NCI-H2227 (cell line): ENCODE measurements around the gene ALG8.
A peak's percentile ranks its signal among the peaks of the same experiment; 100 is the strongest.
"Not testable (repeated sequence)": the region's sequence is repeated elsewhere in the genome, so short reads cannot be mapped to it uniquely, and the experiment has no call there.

Experiments used
- DNase-seq: peaks from one replicate; lab custom pipeline; 2025; ENCODE audit not compliant: unreplicated experiment; lab: John Stamatoyannopoulos, UW

The ALG8 gene

DNA sequence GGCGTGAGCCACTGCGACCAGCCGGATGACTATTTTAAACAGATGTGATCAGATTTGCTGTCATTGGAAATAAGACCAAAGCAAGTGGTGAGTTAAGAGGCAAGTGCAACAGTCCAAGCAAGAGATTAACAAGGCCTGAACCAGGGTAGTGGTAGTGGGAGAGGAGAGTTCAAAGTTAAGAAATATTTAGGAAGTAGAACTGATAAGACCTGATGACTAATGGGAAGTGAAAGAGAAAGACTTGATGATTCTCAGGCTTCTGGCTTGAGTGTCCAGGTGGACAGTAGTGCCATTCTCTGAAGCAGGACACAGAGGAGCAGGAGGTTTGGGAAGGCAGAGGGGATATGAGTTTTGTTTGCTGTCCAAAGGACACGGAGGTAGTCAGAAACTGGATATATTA, 67.0 kb downstream of the ALG8 start:
- no peak for DNase-seq

DNA sequence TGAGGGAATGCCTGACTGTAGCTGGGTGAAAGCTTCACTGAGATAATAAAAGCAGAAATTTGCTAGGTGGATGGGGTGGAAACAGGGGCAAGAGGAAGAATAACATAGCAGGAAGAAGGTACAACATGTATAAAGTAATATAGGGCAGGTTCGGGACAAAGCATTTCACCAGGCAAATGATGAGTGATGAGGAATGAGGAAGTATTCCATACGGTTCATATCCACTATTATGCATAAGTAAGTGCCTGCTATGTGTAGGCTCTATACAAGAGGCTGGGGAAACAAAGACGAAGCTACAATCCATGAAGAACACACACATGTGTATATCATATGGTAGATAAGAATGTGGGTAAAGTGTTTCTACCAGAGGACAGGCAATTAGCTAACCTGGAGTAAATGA, 67.7 kb downstream of the ALG8 start:
- DNase-seq = no peak

- no peak for DNase-seq
These were observed 68.8 kb downstream of the ALG8 start for GRCh38 chr11:78070621-78071020.

DNA sequence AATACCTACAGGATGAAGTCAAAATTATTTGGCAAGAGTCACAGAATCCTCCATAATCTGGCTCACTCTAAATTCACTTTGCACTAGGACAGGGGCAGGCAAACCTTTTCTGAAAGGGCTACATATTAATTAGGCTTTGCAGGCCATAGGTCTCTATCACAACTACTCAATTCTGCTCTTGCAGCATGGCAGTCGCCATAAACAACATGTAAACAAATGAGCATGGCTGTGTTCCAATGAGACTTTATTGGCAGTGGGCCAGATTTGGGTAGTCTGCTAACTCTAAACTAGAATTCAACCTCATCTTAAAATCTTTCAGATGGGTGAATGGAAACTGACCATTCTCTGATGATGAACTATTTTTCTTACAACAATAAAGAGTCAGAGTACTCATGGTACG, 70.0 kb downstream of the ALG8 start:
- peak; percentile 43 for DNase-seq

DNA sequence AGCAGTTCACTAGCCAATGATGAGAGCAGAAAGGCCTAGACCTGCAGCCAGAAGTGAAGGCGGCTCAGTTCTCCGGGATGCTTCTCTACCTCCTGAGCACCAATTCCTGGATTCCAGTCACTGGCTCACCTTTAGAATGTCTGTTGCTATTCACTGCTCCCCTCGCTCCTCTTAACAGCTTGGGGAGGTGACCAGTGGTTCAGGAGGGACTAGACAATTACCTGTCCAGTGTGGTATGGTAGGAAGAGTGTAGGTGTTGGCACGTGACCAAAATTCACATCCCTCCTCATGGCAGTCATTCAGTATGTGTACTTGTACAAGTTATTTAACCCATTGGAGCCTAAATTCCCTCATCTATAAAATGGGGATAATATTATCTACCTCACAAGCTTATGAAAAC, 71.7 kb downstream of the ALG8 start:
- DNase-seq = no peak

DNA sequence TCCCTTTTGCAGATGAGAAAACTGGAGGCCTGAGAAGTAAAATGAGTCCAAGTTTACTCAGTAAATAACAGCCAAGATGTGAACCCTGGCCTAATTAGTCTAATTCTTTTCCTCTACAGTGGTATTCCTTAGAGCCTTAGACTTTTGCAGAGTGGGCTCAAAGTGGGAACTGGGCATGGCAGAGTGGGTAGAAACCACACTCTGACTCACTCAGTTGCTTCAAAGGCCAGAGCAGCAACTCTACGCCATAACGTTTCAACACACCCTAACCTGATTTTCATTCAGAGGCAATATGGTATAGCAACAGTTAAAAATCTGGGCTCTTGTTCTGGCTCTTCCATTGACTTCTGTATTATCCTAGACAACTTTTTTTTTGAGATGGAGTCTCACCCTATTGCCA, 73.0 kb downstream of the ALG8 start:
- no peak for DNase-seq

DNA sequence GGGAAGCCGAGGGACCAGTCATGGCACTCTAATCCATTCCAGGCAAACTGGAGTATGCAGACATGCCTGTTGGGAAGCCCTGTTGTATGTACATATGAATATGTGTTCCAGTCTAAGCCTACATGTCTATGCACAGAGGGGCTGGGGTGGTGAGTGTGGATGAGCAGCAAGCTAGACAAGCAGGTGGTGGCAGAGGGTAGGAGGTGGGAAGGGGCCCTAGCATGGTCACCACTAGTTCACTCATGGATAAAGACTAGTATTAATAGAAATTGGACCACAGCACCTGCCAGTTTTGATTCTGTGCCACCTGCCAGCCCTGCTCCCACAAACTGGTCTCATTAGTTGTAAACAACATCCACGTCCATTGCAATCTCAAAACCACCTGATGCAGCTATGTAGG, 74.2 kb downstream of the ALG8 start:
- DNase-seq = no peak

- DNase-seq = no peak
These were observed 75.8 kb downstream of the ALG8 start, which contains the start of gene THRSP for GRCh38 chr11:78063440-78064181. Gene THRSP (plus strand): TSS chr11:78063861. CDS start chr11:78063882, 21 bp downstream.

DNA sequence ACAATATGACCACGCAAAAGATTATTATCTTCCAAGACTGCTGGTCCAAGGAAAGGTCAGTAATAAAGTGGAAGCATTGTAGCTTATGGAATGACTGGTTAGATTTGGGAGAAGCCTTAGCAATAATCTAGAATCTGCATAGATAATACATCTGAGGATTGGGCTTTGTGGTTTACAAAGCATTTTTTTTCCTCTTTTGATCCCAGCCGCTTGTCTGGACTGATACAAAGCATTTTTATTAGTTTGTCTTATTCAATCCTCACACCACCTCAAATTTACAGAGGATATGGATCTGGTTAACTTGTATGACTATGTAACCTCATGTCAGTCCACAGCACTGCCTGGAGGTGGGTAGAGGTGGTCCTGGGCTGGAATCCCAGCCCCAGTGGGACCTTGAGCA, 76.8 kb downstream of the ALG8 start:
- no peak for DNase-seq

DNA sequence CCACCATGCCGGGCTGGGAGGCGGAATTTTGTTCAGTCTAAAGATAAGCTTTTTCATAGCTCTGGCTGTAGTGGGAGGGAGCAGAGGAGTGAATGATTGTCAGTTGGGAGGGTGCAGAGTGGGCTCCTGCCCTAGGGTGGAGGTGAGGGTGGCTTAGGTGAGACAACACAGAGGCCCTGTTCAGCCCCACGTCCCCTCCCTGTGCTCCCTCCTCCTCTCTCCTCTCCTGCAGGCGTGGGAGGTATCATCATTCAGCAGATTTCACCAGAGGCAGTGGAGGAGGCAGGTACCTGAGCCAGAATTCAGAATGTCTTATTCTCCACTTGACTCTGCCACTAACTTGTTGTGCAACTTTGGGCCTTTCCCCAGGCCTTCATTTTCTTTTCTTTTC, 77.5 kb downstream of the ALG8 start:
- DNase-seq = no peak

GRCh38 chr11:78061088-78061920, 78.1 kb downstream of the ALG8 start:
- DNase-seq = no peak

- DNase-seq = no peak
These were observed 78.9 kb downstream of the ALG8 start for GRCh38 chr11:78060533-78060932.

GRCh38 chr11:78059749-78060328, 79.6 kb downstream of the ALG8 start:
- DNase-seq = not testable (repeated sequence)

DNA sequence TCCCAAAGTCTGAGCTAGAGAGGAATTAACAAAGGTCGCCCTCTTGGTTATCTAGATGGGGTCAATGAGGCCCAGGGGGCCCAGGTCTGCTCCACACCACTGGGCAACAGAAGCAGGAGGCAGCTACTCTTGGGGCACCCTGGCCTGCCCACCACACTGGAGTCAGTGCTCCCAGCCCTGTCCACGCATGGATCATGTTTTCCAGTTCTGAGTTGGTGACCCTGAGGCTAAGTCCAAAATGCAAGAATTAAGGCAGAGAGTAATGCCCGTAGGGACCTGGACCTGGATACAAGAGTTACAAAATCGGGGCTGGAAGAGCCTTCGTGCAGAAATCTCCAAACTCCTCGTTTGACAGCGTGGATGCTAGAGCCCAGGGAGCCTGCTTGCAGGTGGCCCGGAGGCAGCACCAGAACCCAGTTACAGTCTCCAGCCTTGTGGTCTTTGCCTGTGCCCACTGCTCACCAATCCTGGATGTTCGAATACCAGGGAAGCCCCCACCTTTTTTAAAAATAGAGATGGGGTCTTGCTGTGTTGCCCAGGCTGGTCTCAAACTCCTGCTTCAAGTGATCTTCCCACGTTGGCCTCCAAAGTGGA, 81.9 kb downstream of the ALG8 start:
- DNase-seq = no peak

- no peak for DNase-seq
These were observed 83.3 kb downstream of the ALG8 start for GRCh38 chr11:78056093-78056492.

DNA sequence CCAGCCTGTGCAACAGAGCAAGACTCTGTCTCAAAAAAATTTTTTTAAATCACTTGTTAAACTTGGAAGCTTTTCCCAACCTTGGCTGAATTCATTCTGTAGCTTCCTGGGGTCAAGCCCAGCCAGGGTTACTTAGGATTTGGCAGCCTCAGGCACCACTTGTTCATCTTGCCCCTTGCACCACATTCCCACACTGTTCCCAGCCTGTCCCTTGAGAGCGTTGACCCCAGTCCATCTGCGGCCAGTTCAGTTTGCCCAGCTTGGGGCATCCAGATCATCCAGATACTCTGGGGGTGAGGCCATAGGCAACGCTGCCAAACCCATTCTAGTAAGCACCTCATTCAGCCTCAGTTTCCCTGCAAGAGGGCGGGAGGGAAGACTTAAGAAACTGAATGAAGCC, 84.5 kb downstream of the ALG8 start:
- no peak for DNase-seq

- no peak for DNase-seq
These were observed 88.2 kb downstream of the ALG8 start for GRCh38 chr11:78050964-78051831.
